ENCODE measurements around the gene NF2.

DNA sequence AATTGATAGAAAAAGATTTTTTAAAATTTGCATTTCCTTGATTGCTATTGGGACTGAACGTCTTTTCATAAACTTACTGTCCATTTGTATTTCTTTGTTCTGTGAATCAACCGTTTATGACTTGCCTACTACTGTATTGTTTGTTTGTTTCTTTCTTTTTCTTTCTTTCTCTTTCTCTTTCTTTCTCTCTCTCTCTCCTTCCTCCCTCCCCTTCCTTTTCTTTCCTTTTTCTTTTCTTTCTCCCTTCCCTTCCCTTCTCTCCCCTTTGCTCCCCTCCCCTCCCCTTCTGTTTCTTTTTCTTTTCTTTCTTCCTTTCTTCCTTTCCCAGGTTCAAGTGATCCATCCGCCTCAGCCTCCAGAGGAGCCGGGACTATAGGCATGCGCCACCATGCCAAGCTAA lies 46.9 kb downstream of the NF2 start:
- TF ChIP-seq, protein P1, sequence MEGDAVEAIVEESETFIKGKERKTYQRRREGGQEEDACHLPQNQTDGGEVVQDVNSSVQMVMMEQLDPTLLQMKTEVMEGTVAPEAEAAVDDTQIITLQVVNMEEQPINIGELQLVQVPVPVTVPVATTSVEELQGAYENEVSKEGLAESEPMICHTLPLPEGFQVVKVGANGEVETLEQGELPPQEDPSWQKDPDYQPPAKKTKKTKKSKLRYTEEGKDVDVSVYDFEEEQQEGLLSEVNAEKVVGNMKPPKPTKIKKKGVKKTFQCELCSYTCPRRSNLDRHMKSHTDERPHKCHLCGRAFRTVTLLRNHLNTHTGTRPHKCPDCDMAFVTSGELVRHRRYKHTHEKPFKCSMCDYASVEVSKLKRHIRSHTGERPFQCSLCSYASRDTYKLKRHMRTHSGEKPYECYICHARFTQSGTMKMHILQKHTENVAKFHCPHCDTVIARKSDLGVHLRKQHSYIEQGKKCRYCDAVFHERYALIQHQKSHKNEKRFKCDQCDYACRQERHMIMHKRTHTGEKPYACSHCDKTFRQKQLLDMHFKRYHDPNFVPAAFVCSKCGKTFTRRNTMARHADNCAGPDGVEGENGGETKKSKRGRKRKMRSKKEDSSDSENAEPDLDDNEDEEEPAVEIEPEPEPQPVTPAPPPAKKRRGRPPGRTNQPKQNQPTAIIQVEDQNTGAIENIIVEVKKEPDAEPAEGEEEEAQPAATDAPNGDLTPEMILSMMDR (conservative IDR thresholded peaks at IDR 0.05; ENCODE audit: low read depth, low read length): no peak
- TF ChIP-seq EZH2 (IDR thresholded peaks at IDR 0.05; ENCODE audit: borderline replicate concordance, low read depth, low read length, poor library complexity, severe bottlenecking): no peak
